ENCODE results near the gene FBRS.
A peak's percentile ranks its signal among the peaks of the same experiment; 100 is the strongest.
"Not testable (repeated sequence)": the region's sequence is repeated elsewhere in the genome, so short reads cannot be mapped to it uniquely, and the experiment has no call there.

FBRS gene

GRCh38 chr16:30700491-30700890 is 42.3 kb downstream of the FBRS start:
- no peak for DNase-seq

GRCh38 chr16:30700971-30701370 is 42.7 kb downstream of the FBRS start:
- DNase-seq = no peak

DNA sequence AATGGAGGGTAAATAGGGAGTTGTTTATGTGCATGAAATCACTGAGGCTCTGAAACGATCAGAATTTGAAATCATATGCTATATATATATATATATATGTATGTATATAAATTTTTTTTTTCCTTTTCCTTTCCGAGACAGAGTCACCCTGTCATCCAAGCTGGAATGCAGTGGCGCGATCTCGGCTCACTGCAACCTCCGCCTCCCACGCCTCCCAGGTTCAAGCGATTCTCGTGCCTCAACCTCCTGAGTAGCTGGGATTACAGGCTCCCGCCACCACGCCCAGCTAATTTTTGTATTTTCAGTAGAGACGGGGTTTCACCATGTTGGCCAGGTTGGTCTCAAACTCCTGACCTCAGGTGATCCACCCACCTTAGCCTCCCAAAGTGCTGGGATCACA is 44.8 kb downstream of the FBRS start:
- not testable (repeated sequence) for DNase-seq

- no peak for DNase-seq
Measured at GRCh38 chr16:30703971-30704370, 45.7 kb downstream of the FBRS start.

DNA sequence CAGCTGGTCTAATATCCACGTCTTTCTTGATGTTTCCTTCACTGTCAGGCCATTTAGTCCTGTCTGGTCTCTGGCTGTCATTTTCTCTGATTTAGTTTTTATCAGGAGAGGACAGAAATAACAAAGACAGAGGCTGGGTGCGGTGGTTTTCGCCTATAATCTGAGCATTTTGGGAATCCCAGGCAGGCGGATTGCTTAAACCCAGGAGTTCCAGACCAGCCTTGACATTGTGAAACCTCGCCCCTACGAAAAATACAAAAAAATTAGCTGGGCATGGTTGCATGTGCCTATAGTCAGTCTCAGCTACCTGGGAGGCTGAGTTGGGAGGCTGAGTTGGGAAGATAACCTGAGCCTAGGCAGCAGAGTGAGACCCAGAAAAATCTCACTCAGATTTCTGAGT is 47.8 kb downstream of the FBRS start:
- DNase-seq = no peak

GRCh38 chr16:30710971-30711370 is 52.7 kb downstream of the FBRS start:
- no peak for DNase-seq

DNA sequence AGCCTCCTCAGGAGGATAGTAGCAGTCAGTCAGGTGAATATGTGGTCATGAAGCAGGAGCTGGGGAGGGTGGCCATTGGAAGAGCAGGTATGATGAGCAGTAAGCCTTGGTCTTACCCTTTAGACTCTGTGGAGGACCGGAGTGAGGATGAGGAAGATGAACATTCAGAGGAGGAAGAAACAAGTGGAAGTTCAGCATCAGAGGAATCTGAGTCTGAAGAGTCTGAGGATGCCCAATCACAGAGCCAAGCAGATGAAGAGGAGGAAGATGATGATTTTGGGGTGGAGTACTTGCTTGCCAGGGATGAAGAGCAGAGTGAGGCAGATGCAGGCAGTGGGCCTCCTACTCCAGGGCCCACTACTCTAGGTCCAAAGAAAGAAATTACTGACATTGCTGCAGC is 53.5 kb downstream of the FBRS start:
- DNase-seq = no peak

GRCh38 chr16:30715750-30716445 is 57.7 kb downstream of the FBRS start:
- peak; percentile 45 for DNase-seq

GRCh38 chr16:30720086-30720485 is 61.9 kb downstream of the FBRS start:
- DNase-seq = no peak

Data from activated naive CD4-positive, alpha-beta T cell treated with Interleukin-2 at 50 U/mL for 16 hours (primary cell).